ENCODE measurements around the gene EHMT1.

EHMT1 gene

GRCh38 chr9:137742698-137743097 is 123.9 kb downstream of the EHMT1 start (continued):
- TF ChIP-seq TCF4 (CRISPR knock-in tag; IDR thresholded peaks at IDR 0.05; ENCODE audit: borderline replicate concordance) (no peak), PPARA (CRISPR knock-in tag; IDR thresholded peaks at IDR 0.05; ENCODE audit: borderline replicate concordance) (no peak), ZNF565 (CRISPR knock-in tag; conservative IDR thresholded peaks at IDR 0.05; ENCODE audit: low read depth) (no peak), ARNTL (CRISPR knock-in tag; IDR thresholded peaks at IDR 0.05; ENCODE audit: borderline replicate concordance, low read depth) (no peak)

GRCh38 chr9:137743695-137744094 is 124.9 kb downstream of the EHMT1 start:
- TF ChIP-seq CSRNP3 (CRISPR knock-in tag; IDR thresholded peaks at IDR 0.05) (no peak), RARB (CRISPR knock-in tag; IDR thresholded peaks at IDR 0.05) (no peak), ZNF565 (CRISPR knock-in tag; conservative IDR thresholded peaks at IDR 0.05; ENCODE audit: low read depth) (no peak), ZFP30 (CRISPR knock-in tag; IDR thresholded peaks at IDR 0.05) (no peak), BACH2 (CRISPR knock-in tag; IDR thresholded peaks at IDR 0.05; ENCODE audit: borderline replicate concordance) (no peak), TCF4 (CRISPR knock-in tag; IDR thresholded peaks at IDR 0.05; ENCODE audit: borderline replicate concordance) (no peak), ARNTL (CRISPR knock-in tag; IDR thresholded peaks at IDR 0.05; ENCODE audit: borderline replicate concordance, low read depth) (no peak), CSDC2 (CRISPR knock-in tag; IDR thresholded peaks at IDR 0.05) (no peak), ZFP3 (CRISPR knock-in tag; IDR thresholded peaks at IDR 0.05) (no peak), SNAI2 (CRISPR knock-in tag; IDR thresholded peaks at IDR 0.05) (no peak), PPARA (CRISPR knock-in tag; IDR thresholded peaks at IDR 0.05; ENCODE audit: borderline replicate concordance) (no peak), ISL1 (CRISPR knock-in tag; IDR thresholded peaks at IDR 0.05) (no peak), GLIS3 (CRISPR knock-in tag; IDR thresholded peaks at IDR 0.05) (no peak)
- TF ChIP-seq, protein P1, sequence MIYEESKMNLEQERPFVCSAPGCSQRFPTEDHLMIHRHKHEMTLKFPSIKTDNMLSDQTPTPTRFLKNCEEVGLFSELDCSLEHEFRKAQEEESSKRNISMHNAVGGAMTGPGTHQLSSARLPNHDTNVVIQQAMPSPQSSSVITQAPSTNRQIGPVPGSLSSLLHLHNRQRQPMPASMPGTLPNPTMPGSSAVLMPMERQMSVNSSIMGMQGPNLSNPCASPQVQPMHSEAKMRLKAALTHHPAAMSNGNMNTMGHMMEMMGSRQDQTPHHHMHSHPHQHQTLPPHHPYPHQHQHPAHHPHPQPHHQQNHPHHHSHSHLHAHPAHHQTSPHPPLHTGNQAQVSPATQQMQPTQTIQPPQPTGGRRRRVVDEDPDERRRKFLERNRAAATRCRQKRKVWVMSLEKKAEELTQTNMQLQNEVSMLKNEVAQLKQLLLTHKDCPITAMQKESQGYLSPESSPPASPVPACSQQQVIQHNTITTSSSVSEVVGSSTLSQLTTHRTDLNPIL (CRISPR knock-in tag; IDR thresholded peaks at IDR 0.05; ENCODE audit: low read depth) = no peak
- no peak for ATAC-seq

DNA sequence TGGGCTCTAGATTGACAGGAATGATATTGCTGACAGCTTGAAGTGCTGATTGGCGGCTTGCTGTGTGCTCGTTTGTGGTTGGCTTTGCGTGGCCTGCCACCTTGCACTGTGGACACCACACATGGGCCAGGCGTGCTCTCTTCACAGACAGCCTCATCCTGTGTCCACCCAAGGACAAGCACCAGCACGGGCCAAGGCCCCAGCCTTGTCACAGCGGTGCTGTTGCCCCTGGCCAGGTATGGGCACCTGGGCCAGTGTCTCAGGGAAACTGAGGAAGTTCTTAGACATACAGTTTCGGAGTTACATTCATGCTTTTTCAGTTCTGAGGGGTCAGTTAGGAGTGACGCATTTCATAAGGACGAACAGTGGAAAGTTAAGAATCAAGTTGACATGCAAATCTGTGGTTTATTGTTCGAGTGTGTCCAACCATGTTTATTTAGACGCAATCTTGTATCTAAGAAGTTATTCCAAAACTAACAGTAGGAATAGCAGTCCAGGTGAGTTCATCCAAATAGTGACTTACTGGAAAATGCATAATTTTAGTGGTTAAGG is 125.9 kb downstream of the EHMT1 start:
- TF ChIP-seq SNAI2 (CRISPR knock-in tag; IDR thresholded peaks at IDR 0.05) (no peak), ZNF565 (CRISPR knock-in tag; conservative IDR thresholded peaks at IDR 0.05; ENCODE audit: low read depth) (no peak), ISL1 (CRISPR knock-in tag; IDR thresholded peaks at IDR 0.05) (no peak), PPARA (CRISPR knock-in tag; IDR thresholded peaks at IDR 0.05; ENCODE audit: borderline replicate concordance) (no peak), ARNTL (CRISPR knock-in tag; IDR thresholded peaks at IDR 0.05; ENCODE audit: borderline replicate concordance, low read depth) (no peak)
- TF ChIP-seq, protein P1 (CRISPR knock-in tag; IDR thresholded peaks at IDR 0.05; ENCODE audit: low read depth) = no peak
- ATAC-seq = no peak

DNA sequence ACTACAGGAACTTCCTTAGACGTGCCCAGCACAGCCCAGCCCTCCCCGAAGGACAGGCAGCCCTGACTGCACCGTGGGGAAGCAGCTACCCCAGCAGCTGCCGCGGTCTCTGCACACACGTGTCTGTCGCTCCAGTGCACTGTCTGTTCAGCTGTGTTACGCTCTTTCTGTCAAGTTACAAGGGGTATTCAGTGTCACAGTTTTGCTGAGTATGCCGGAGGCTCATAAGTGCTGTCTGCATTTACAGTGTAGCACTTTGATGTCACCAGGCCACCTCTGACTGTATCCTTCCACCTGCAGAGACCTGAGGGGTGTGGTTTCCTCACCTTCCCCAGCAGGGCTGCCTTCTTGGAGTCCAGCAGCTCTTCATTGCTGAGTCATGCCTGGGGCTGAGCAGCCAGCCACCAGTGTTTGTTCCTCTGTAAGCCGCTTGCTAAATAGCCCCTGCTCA is 126.8 kb downstream of the EHMT1 start:
- ATAC-seq = no peak; the same call in 2 of the 3 replicates
- TF ChIP-seq PPARA (CRISPR knock-in tag; IDR thresholded peaks at IDR 0.05; ENCODE audit: borderline replicate concordance) (no peak), PATZ1 (CRISPR knock-in tag; IDR thresholded peaks at IDR 0.05; ENCODE audit: borderline replicate concordance) (no peak), CSDC2 (CRISPR knock-in tag; IDR thresholded peaks at IDR 0.05) (no peak), POU6F1 (CRISPR knock-in tag; IDR thresholded peaks at IDR 0.05; ENCODE audit: borderline replicate concordance, low read depth) (no peak), RARB (CRISPR knock-in tag; IDR thresholded peaks at IDR 0.05) (no peak), OSR1 (CRISPR knock-in tag; IDR thresholded peaks at IDR 0.05) (no peak), TCF4 (CRISPR knock-in tag; IDR thresholded peaks at IDR 0.05; ENCODE audit: borderline replicate concordance) (no peak), ZC3H10 (CRISPR knock-in tag; IDR thresholded peaks at IDR 0.05) (no peak)
